GM12801 (cell line): Measurements from ENCODE around the gene AKTIP.

Source experiments
- CTCF ChIP-seq: IDR thresholded peaks from one replicate; pipeline ENCODE4 v1.5.1; 2011; ENCODE audit warnings: control low read depth; ENCODE audit not compliant: insufficient read length; ENCODE audit errors: extremely low read depth

The AKTIP gene

GRCh38 chr16:53501216-53501859 is 1.7 kb downstream of the AKTIP start:
- TF ChIP-seq CTCF: no peak

GRCh38 chr16:53498984-53499383 is 4.0 kb downstream of the AKTIP start:
- no peak for TF ChIP-seq CTCF

- no peak for TF ChIP-seq CTCF
Measured at GRCh38 chr16:53495325-53495724, 7.7 kb downstream of the AKTIP start.

DNA sequence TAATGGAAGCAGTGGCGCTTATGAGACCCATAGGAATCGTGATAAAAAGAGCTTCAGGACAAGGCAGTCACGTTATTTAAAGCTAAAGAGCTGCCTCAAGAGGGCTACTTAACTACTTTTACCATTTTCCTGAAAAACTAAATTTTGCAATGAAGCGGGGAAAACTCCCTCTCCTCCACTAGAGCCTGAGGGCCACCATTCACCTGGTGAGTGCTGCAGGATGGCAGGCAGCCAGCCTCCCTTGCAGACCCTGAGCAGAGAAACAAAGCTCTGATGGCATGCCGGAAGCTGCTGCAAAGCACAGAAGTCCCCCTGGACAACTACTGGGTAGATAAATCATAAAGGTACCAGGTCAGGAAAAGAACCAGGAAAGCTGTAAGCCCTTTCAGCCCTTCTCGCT is 8.4 kb downstream of the AKTIP start:
- no peak for TF ChIP-seq CTCF

DNA sequence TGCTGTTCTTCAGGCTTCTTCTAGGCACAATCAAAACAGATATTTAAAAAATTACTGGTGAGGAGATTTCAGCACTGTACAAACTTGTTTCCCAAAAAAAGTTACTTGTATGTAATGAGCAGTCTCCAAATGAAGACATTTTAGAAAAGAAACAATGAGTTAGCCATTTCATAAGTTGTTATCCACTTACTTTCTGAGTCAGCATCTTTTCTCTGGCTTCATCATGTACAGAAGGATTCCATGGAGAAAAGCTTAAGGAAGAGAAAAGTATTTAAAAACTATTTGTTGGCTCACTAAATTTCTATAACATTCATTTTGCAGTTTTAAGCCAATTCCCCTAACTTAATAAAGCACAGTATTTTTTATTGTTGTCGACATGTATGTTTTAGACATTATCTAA is 10.5 kb downstream of the AKTIP start:
- TF ChIP-seq CTCF: no peak

DNA sequence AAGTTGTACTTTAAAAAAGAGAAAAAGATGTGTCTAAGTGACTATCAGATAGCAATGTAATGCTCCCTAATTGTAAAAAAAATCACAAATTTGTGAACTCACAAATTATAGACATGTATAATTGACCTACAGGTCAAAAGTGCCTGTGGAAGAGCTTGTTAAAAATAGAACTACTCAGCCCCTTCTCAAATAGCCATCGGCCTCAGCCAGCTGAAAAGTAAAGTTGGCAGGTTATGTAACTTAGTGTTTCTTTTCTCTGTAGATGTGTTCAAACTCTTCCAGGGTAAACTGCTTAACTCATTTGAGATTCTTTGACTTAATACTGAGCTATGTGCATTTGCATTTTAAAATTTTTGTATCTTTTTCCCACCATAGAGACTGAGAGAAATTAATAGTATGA is 13.3 kb downstream of the AKTIP start:
- TF ChIP-seq CTCF: no peak

- TF ChIP-seq CTCF: no peak
Measured at GRCh38 chr16:53486230-53486629, 16.8 kb downstream of the AKTIP start.
